ENCODE data around the gene FARP1. TPM values are rescaled to one million over a fixed set of nuclear protein-coding genes. Genes with fewer than 3 reads are reported as not detected.

FARP1 gene
- total and polyA plus RNA-seq, 2 of the 8 experiments (the other 6 are each of a cell fraction or from before 2014, with no cell fraction given) = 24.7 to 104 TPM

DNA sequence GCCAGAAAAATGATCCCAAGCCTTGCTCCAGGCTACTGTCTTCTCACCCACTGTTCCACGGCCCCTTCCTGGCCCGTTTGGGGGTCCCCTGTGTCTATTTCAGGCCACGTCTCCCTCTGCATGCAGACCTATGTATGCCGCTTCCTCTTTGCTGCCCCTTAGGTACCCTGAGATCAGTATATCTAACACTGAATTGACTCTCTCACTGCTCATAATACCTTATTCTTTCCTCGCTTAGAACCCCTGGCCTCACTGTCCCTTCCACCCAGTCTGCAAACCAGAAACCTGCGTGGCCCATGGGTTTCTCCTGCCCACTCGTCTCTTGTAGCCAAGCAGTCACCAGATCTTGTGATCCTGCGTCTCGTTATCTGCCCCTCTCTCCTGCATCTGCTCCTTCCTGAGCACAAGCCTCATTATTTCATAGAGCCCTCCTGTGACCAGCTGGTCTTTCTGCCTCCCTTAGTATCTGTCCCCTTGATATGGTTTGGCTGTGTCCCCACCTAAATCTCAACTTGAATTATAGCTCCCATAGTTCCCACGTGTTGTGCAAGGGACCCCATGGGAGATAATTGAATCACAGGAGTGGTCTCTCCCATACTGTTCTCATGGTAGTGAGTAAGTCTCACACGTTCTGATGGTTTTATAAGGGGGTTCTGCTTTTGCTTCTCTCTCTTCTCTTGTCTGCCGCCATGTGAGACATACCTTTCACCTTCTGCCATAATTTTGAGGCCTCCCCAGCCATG lies 143.1 kb downstream of the FARP1 start:
- Histone ChIP-seq H2BK15ac (ENCODE audit: low read length) (0 out of 2 replicates have a peak overlapping the region, but pooled peaks have one; percentile 65), H2AK5ac (ENCODE audit: low read depth, low read length) (no peak overlapping the region), H3K4me1 (replicated peaks in 1 of 4; ENCODE audit: control insufficient read depth in 3 of 4, insufficient read depth in 4 of 4, low read length in 3 of 4) (peaks cover 3 to 10% (median 7%) of the 10 kb centered on the region in 4 experiments; a peak in 6 of 7 replicates), H4K20me1 (replicated peaks in 1 of 2; ENCODE audit: control insufficient read depth in 1 of 2, insufficient read depth in 2 of 2, low read length in 2 of 2) (no peaks in the 10 kb centered on the region), H2BK20ac (ENCODE audit: low read length) (peak overlapping the region; percentile 69; the same call in 1 of the 2 replicates), H3K9ac (replicated peaks in 1 of 4; ENCODE audit: extremely low read depth in 1 of 4, low read depth in 3 of 4, low read length in 3 of 4) (no peak overlapping the region), H2AFZ (ENCODE audit: low read length) (no peak overlapping the region), H3K27ac (ENCODE audit: low read depth, low read length) (no peak overlapping the region), H4K5ac (ENCODE audit: insufficient read length, low read depth, low read length) (no peak overlapping the region), H2BK5ac (ENCODE audit: low read depth, low read length) (peak overlapping the region; percentile 44; the same call in 1 of the 2 replicates), H3K4me2 (ENCODE audit: insufficient read depth in 1 of 2, low read depth in 2 of 2, low read length in 2 of 2) (peak overlapping the region in 1 of 2 experiments; percentile 23; a peak in 1 of 4 replicates), H3K4ac (replicated peaks; ENCODE audit: insufficient read length, low read depth, low read length) (no peak overlapping the region), H2BK120ac (replicated peaks; ENCODE audit: low read depth, low read length) (no peak overlapping the region), H3K14ac (ENCODE audit: insufficient read length) (no peak overlapping the region), H2BK12ac (ENCODE audit: low read depth, low read length) (no peak overlapping the region), H3K23me2 (ENCODE audit: low read depth, low read length) (no peaks in the 10 kb centered on the region), H3K27me3 (replicated peaks in 1 of 4; ENCODE audit: control insufficient read depth in 3 of 4, extremely low read depth in 1 of 4, insufficient read depth in 3 of 4, low read length in 3 of 4) (no peaks in the 10 kb centered on the region), H4K91ac (replicated peaks; ENCODE audit: insufficient read length, low read length) (no peak overlapping the region), H3K79me2 (ENCODE audit: control insufficient read depth in 1 of 2, insufficient read depth in 2 of 2, low read length in 2 of 2) (peaks cover 0 to 20% of the 10 kb centered on the region in 2 experiments; a peak in 2 of 4 replicates), H3K18ac (ENCODE audit: extremely low read depth, low read length) (peak overlapping the region; percentile 65; the same call in 1 of the 2 replicates), H3K9me3 (ENCODE audit: insufficient read depth in 2 of 2, low read depth in 1 of 2, low read length in 1 of 2) (no peaks in the 10 kb centered on the region), H4K8ac (ENCODE audit: extremely low read depth, insufficient read depth, low read length) (no peak overlapping the region), H3K36me3 (ENCODE audit: control insufficient read depth in 2 of 4, insufficient read depth in 4 of 4, low read length in 3 of 4) (no peaks in the 10 kb centered on the region), H3K4me3 (ENCODE audit: extremely low read depth in 1 of 4, insufficient read depth in 2 of 4, low read depth in 3 of 4, low read length in 4 of 4) (no peak overlapping the region), H3K23ac (ENCODE audit: insufficient read length) (no peak overlapping the region), H3K56ac (replicated peaks; ENCODE audit: insufficient read length, low read depth, low read length) (no peak overlapping the region), H3K79me1 (ENCODE audit: low read depth, low read length) (peaks cover 5% of the 10 kb centered on the region)
- 87% methylated on average over 12 of the region's 12 CpGs; no CpG with 5 or more reads in 1 of the 2 experiments for WGBS, 2 experiments (ENCODE audit: extremely low coverage in 1 of 2, insufficient coverage in 1 of 2, insufficient read length in 1 of 2, insufficient replicate concordance in 2 of 2, low coverage in 1 of 2, low lambda C conversion rate in 2 of 2, missing lambda C conversion rate in 1 of 2)
- DNase-seq (ENCODE audit: low read depth in 1 of 2, low spot score in 2 of 2) = no peak
- ChIA-PET POLR2A (ENCODE audit: partially characterized antibody) (no interaction called here), CTCF (ENCODE audit: partially characterized antibody) (interaction anchor here (1.6 kb wide), 1 partner anchor 64 kb away, joined by 4 read pairs; no protein-coding TSS in a partner anchor)
- no peak for FAIRE-seq
- no peak for TF ChIP-seq JUN (IDR thresholded peaks at IDR 0.05; ENCODE audit: low read depth, low read length)
- no peak for TF ChIP-seq BCL11A (IDR thresholded peaks at IDR 0.05; ENCODE audit: low read depth in 2 of 2, low read length in 2 of 2)
- TF ChIP-seq RAD21 (IDR thresholded peaks at IDR 0.05 in 1 of 2, conservative IDR thresholded peaks at IDR 0.05 in 1 of 2; ENCODE audit: low read depth in 2 of 2, low read length in 2 of 2) = no peak
- TF ChIP-seq POLR2AphosphoS5 (IDR thresholded peaks at IDR 0.05; ENCODE audit: low read depth, low read length) = no peak
- TF ChIP-seq CHD1 (IDR thresholded peaks at IDR 0.05; ENCODE audit: low read depth, low read length) = no peak
- TF ChIP-seq, protein P1, sequence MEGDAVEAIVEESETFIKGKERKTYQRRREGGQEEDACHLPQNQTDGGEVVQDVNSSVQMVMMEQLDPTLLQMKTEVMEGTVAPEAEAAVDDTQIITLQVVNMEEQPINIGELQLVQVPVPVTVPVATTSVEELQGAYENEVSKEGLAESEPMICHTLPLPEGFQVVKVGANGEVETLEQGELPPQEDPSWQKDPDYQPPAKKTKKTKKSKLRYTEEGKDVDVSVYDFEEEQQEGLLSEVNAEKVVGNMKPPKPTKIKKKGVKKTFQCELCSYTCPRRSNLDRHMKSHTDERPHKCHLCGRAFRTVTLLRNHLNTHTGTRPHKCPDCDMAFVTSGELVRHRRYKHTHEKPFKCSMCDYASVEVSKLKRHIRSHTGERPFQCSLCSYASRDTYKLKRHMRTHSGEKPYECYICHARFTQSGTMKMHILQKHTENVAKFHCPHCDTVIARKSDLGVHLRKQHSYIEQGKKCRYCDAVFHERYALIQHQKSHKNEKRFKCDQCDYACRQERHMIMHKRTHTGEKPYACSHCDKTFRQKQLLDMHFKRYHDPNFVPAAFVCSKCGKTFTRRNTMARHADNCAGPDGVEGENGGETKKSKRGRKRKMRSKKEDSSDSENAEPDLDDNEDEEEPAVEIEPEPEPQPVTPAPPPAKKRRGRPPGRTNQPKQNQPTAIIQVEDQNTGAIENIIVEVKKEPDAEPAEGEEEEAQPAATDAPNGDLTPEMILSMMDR (IDR thresholded peaks at IDR 0.05; ENCODE audit: control extremely low read depth in 1 of 3, insufficient read depth in 1 of 3, low read depth in 1 of 3, low read length in 3 of 3) = no peak
- TF ChIP-seq, protein P2, sequence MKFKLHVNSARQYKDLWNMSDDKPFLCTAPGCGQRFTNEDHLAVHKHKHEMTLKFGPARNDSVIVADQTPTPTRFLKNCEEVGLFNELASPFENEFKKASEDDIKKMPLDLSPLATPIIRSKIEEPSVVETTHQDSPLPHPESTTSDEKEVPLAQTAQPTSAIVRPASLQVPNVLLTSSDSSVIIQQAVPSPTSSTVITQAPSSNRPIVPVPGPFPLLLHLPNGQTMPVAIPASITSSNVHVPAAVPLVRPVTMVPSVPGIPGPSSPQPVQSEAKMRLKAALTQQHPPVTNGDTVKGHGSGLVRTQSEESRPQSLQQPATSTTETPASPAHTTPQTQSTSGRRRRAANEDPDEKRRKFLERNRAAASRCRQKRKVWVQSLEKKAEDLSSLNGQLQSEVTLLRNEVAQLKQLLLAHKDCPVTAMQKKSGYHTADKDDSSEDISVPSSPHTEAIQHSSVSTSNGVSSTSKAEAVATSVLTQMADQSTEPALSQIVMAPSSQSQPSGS (IDR thresholded peaks at IDR 0.05; ENCODE audit: low read length) = no peak

Measured in H1 (cell line).